GM19372 (cell line): ENCODE measurements around the gene CTNND2.

ENCODE experiments used
- ATAC-seq: cut with Tn5 transposase; IDR thresholded peaks from one replicate; pipeline ENCODE4 v1.9.1; 2021; ENCODE audit warnings: mild to moderate bottlenecking, low read depth, moderate library complexity; ENCODE audit not compliant: unreplicated experiment

The CTNND2 gene

DNA sequence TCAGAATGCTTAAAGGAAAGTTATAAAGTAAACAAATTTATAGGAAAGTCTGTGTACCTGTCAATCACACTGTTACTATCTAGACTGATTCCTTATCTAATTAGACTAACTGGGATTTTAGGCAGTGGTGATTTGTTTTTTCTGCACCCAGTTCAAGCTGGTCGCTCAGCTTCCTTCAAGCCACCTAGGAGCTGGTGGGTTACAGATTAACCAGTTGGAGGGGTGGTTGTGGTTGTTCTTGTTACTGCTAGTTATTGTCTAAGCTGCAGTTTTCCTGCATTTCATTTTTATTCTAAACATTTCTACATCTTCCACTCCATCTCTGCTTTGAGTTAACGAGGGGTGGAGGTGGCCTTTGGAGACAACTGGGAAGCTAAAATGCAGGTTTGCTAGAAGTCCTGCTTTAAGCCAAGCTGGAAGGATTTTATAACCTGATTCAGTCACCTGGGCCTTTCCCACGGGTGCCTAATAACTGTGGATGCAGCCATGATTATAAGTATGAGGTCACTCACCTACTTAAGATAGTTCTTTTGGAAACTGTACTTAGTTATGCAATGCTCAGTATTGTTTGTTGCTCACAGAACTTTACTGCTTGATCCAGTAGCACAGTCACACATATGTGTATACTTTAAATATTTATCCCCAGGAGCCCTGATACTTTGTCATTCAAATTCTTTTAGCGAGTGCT is 839.3 kb downstream of the CTNND2 start:
- ATAC-seq = no peak

DNA sequence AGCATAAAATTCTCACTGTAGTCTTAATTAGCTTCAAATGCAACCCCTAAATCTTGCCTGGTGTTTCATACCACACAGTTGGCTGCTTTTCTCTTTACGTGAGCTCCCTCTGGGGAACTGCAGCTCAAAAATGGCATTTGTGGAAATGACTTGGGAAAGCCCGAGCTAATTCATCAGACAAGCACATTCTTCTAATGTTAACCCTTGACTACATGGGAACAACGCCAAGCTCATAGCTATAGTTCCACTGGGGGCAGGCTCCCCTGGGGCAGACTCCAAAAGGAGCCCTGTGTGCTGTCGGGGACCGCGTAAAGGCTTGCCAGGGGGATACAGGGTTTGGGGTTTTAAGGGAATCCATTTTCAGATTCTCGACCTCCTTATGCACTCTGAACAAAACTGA is 841.8 kb downstream of the CTNND2 start:
- ATAC-seq = no peak

DNA sequence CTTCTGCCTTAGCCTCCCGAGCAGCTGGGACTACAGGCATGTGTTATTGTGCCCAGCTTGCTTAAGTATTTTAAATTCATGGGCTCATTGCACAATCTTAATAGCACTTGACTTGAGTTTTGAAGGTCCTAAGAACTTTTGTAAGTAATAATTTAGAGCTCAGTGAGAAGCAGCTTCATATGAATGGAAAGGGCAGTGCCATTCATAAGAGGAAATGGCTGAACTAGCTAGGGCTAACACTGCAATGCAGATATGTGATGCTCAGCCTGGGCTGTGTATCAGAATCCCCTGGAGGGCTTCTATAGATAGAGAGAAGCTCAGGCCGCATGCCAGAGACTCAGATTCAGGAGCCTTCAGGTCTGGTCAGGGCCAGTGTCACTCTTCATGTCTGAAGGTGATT is 847.7 kb downstream of the CTNND2 start:
- no peak for ATAC-seq

DNA sequence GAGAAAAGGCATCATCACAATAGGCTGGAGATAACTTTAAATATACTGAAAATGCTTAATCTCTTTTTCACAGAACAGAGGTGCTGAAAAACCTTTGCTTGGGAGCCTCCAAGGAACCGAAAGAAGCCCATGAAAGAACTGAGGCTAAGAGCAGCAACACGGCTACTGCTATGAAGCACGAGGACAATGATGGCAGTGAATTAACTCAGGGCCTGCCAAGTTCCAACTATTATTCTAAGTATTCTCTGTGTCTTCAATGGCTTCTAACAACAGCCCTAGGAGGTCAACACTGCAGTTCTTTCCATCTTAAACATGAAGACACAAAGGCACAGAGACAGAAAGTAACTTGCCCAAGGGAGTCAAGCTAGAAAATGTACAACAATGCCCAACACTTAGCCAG is 850.2 kb downstream of the CTNND2 start:
- ATAC-seq = no peak

DNA sequence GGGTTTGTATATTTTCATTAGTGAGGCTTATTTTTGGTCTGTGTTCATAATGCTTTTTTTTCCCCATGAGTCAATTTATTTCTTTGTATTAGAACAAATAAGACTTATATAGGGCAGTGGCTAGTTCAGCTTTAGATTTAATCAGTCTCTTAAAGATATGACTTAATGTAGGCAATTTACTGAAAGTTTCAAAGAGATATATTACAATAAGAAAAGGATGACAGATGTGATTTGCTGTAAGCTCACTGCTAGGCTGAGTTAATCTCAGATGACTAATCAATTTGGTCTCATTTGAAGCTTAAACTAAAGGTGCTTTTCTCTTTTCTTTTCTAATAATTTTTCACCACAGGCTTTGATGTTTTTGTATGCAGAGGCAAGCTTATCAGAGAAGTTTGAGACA is 851.4 kb downstream of the CTNND2 start:
- no peak for ATAC-seq

DNA sequence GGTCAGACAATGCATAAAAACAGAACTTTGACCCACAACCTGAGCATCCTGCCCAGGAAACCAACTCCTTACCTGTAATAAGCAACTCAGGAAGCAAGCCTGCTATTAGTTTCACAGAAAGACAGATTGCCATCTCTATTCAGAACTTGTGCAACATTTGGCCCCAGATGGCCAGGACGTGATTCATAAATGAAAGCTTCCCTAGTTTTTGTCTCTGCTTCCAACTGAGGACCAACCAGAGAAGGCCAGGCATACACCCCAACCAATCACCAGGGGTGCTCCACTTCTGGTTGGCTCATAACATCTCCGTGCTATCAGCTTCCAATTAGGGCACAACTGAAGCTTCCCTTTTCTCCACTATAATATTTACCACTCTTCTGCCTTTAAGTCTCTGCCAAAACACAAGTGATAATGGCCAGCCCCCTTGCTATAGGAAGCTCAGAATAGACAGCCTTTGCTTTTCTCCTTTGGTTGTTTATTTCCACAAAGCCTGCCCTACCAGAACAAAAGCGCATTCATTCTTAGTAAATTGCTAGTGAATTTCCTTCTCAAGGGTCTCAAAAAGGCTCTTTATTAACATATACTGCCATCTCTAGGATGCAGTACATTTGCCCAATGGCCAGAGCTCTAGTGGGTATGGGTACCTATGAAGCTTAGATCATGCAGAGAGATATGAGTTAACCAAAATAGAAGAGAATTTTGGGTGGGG is 853.5 kb downstream of the CTNND2 start:
- ATAC-seq = no peak

DNA sequence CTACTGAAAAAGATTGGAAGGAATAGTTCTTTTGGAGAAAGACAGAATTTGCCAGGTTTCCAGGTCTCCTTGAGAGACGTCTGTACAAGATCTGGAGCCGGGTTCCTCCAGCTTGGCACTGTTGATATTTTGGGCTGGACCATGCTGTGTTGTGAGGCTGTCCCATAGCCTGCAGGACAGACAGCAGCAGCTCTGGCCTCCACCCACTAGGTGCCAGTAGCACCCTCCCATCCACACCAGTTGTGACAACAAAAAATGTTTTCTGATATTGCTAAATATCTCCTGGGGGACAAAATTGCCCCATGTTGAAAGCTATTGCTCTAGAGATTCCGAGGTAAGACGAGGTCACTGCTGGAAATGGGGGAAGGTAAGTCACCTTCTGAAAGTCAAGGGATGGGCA is 855.5 kb downstream of the CTNND2 start:
- no peak for ATAC-seq

DNA sequence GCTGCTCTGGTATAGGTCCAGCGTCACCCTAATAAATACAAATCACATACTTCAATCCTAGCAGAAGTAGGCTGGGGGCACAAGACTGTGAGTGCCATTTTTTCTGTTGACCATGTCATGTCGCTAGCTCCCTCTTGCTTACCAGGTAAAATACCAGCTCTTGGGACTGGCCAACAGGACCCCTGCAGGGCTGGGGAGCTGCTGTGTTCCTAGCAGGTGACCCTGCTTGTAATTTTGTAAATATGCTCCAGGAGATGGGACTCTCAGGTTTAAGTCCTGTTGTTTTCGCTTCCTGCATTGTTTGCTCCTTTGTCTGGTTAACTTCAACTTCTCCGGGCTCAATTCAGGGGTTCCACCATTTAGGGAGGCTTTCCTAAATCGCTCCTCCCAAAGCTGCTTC is 856.6 kb downstream of the CTNND2 start:
- no peak for ATAC-seq

DNA sequence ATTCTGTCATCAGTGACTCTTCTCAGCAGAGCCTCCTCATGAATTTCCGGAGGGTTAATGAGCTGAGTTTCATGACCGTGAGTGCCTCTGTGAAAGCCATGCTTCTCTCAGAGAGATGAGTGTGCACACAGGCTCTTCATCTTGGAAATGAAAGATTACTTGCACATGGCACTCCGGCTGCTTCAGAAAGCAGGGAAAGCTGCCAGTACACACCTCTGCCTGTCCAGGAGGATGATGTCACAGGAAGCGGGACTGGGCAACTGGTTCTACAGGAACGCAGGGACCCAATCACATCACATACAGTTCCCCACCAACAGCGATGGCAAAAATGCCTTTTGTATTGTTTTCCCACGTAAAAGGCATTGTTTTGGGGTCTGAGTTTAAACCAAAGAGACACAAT is 857.2 kb downstream of the CTNND2 start:
- ATAC-seq = no peak

DNA sequence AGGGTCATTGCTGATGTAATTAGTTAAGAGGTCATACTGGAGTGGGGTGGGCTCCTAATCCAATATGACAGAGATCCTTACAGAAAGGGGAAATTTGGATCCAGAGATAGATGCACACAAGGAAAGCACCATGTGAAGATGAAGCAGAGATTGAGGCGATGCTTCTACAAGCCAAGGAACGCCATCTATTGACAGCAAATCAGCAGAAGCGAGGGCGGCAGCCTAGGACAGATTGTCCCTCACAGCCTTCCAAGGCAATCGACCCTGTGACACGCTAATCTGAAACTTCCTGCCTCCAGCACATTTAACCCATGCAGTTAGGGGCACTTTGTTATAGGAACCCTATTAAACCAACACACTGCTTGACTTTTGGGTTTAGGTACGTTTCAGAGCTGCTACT is 858.1 kb downstream of the CTNND2 start:
- no peak for ATAC-seq

DNA sequence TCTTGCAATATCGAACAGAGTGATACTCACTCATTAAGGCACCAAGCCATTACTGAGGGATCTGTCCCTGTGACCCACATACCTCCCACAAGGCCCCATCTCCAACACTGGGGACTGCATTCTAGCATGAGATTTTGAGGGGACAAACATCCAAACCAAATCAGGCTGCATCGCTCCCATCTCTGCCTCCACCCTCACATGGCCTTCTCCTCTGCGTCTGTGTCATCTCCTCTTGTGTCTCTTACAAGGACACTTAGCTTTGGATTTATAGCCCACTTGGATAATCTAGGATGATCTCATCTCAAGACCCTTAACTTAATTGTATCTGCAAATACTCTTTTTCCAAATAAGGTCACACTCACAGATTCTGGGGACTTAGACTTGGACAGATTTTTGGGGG is 858.8 kb downstream of the CTNND2 start:
- no peak for ATAC-seq

DNA sequence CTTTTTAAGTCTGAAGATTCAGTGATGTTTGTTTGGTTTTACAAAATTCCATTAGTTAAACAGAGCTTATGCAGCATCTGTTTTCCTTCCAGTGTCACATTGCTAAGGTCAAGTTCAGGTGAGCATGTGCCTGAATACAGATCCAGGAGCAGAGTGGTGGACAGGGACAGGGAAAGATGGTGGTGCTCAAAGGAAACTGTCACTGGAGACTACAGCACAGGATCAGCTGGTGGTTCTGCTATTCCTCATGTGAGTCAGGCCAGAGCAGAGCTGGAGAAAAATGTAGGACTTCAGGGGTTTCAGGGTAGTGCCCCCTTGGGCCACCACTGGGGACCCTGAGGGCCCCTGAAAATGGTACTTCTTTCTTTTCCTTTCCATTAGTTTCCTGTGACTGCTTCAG is 859.7 kb downstream of the CTNND2 start:
- ATAC-seq = no peak

DNA sequence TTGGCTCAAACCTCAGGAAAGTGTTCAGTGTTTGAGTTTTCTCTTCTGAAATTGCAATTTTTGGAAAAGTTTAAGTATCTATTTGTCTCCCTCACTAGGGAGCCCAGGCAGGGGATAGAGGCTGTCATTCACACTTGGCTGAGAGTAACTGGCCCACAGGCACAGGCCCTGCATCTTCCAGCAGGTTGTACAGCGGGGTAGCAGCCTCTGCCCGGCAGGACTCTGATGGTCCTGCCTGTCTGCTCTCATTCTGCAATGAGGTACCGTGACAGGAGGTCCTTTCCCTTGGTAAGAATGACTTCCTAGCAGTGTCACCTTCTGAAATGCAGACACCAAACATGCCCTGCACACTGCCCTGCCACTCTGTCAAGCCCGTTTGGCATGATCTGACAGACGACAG is 860.4 kb downstream of the CTNND2 start:
- ATAC-seq = no peak

DNA sequence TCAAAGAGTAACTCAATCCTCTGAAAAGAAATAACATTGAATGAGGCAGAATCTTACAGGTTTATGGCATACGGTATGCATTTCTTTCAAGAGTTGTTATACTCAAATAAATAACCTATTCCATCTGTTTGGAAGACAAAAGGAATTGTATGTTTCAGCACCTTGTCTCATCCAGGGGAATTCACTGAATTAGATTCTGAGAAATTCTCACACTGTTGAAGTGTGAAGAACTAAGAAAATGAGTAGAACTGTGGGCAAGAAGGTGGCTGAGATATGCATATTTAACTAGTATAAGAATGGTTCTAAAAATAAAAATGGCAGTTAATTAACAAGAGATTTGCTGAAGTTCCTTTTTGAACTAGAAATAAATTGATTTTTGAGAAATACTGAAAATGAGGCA is 863.9 kb downstream of the CTNND2 start:
- no peak for ATAC-seq

DNA sequence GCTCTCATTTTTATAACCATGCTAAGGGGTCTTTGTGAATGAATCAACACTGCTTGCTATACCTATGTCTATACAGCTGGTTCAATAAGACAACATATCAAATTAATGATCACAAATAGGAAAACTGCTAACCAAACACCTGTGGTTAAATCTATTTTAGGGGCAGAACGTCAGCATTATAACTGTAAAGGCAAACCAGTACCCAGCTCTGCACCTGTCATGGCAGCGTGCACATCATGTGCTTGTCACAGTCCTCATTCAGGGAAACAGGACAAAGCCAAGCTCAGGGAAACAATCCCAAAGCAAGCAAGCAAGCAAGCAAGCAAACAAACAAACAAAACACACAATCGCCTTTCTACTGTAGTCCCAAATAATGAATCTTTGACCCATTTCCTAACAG is 865.5 kb downstream of the CTNND2 start:
- ATAC-seq = no peak

DNA sequence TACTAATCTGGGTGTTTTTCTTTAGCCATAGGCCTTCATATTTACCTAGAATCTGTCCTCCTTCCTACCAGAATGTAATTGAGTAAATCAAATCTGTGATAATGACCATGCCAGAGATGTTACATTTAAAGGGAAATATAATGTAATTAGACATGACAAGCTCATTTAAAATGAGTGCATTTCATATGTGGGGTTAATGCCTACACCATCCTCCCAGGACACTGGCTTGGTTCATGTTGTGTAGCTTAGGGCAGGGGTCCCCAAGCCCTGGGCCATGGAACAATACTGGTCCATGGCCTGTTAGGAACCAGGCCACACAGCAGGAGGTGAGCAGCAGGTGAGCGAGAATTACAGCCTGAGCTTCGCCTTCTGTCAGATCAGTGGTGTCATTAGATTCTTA is 866.3 kb downstream of the CTNND2 start:
- ATAC-seq = no peak

DNA sequence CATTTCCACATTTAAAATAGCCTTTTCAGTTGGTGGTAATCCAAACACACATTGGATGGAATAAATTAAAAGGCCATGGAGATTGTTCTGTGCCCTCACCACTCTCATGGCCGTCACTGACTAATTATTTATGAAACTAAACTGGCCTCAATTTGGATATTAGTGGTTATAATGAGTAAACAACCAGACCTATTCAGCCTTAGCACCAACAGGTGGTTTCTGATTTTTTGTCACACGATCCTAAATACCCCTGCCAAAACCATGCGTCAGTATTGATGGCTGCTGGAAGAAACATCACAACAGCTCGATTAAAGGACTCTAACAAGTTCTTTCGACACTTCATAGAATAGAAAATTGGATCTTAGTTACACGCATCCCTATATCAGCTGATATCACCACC is 867.2 kb downstream of the CTNND2 start:
- no peak for ATAC-seq

DNA sequence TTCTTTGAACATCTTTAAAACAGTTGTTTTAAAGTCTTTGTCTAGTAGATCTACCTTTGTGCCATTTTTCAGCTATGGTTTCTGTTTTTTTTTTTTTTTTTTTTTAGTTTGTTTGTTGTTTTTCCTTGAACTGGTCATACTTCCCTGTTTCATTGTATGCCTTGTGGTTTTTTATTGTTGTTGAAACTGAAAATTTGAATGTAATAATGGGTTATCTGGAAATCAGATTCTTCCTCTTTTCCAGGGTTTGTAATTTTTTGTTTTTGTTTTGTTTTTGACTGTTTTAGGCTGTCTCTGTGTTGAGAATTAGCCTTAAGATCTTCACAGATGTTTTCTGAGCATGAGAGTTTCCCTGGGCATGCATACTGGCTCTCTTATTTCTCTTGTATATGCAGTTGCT is 873.6 kb downstream of the CTNND2 start:
- no peak for ATAC-seq

DNA sequence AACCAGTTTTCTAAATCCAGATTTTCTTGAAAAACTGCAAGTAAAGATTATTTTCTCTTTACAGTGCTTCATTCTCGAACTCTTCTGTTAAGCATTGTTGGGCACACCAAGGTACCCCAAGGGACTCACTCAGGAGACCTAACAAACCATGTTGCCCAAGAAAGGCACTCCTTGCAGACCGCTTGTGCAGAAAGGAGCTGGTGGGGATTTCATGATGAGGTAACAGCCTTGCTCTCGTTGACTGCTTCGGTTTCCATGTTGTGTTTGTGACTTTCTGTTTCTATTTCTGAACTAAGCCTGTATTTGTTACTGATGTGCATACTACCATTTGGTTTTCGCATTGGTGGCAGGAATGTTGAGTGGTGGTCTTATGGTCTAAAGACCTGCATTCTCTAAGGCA is 876.6 kb downstream of the CTNND2 start:
- ATAC-seq = peak; percentile 62

DNA sequence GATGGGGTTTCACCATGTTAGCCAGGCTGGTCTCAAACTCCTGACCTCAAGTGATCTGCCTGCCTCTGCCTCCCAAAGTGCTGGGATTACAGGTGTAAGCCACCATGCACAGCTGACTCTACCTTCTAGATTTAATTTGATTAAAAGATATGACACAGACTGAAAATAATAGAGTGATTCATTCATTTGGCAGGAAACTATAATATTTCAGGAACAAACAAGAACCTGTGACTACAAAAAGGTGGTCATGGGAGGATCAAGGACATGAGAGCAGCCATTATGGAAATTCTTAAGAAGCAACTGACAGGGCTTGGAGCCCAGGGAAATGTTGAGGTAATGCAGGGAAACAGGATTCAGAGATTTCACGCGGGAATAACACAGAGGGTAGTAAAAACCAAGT is 877.7 kb downstream of the CTNND2 start:
- no peak for ATAC-seq

DNA sequence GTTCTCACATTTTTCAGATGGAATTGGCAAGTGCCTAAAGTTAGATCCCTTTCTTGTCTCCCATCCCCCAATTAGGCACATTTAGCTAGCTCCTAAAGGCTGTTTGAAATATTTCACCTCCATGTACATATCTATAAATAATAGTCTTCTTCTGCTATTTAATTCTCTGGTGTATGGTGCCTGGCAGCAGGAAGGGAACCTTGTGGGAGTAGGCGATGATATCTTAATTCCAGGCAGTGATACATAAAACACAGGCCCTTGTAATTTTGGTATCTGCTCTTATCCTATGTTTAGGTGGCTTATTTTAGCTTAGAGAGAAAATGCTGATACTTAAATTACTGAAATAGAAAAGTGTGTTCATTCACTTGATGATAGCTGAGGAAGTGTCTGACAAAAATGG is 880.3 kb downstream of the CTNND2 start:
- ATAC-seq = no peak

DNA sequence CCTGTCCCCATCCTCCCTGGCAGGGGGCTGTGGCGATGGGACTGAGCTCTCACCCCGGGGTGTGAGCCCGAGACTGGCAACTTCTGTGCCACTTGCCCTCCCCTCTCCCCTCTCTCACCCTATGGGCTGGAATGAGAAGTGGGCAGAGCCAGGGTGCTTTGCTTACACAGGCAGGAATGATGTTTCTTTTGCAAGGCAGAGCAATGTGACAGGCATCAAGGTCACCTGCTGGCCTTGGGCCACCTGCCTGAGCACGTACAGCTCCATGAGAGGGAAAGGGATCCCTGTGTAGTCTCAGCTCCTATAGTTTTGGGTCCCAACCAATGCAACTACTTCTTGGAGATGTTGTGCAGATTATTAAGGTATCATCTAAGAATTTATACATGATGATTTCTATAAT is 890.5 kb downstream of the CTNND2 start:
- ATAC-seq = no peak

DNA sequence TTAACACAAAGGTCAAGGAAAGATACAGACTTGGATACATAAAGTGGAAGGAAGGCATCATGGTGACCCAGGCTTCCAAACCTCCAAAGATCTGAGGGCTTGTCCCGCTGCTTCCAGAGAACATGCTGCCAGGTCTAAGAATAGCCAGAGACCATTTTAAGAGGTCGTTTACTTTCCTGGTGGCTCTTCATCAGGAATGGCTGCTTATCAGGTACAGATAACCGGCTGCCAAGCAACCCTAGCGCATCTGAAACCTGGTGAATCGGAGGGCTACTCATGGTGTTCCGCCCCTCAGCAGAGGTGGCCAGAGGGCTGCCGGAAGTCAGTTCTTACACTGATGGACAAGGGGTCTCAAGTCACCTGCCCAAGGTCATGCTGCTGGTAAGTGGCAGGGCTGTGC is 892.0 kb downstream of the CTNND2 start:
- no peak for ATAC-seq
